Brain microvascular endothelial cell (primary cell): ENCODE measurements around the gene CAMTA1.

Source experiments
- DNase-seq: peaks from one replicate; pipeline ENCODE4 v3.0.0-alpha.2; 2020
- H3K27ac ChIP-seq: fragments of 250-450 bp; sonication (Bioruptor Pico); 2 replicates; pipeline ENCODE4 v1.5.1; 2020; ENCODE audit warnings: mild to moderate bottlenecking, moderate library complexity
- H3K27me3 ChIP-seq: fragments of 250-450 bp; sonication (Bioruptor Pico); replicated peaks from 2 replicates; pipeline ENCODE4 v1.5.1; 2020; ENCODE audit warnings: mild to moderate bottlenecking
- H3K36me3 ChIP-seq: fragments of 250-450 bp; sonication (Bioruptor Pico); replicated peaks from 2 replicates; pipeline ENCODE4 v1.5.1; 2020; ENCODE audit warnings: mild to moderate bottlenecking
- H3K4me3 ChIP-seq: 2 replicates; pipeline ENCODE4 v1.5.1; 2011; ENCODE audit warnings: low read depth, mild to moderate bottlenecking, control low read depth, low read length, moderate library complexity
- CTCF ChIP-seq: IDR thresholded peaks from 2 replicates; pipeline ENCODE4 v1.5.1; 2011; ENCODE audit warnings: low read depth, mild to moderate bottlenecking, moderate library complexity, low read length, control low read depth, inconsistent platforms; ENCODE audit errors: missing control alignments
- in situ Hi-C: cut with HindIII; loops from 2 replicates; pipeline ENCODE4 v1.10.0; 2017; ENCODE audit warnings: low sequenced_read_pairs, low pct_ligation_motif_present

Gene CAMTA1

DNA sequence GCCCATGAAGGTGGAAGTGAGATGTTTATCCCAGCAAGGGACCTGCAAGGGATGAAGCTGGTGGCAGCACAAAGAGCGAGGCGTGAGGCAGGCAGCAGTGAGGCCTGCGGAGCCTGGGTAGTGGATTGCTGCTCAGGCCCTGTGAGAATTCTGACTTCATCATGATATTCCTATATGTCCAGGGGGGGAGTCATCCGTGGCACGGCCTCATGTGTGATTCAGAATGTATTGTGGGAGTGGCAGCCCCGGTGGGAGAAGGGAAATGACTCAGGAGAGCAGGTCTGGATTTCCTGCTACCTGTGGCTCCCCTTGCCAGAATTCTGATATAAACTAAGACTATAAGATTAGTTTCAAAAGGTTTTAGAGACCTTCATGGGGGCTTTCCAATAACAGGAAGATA is 240.9 kb downstream of the CAMTA1 start:
- TF ChIP-seq CTCF, result no peak
- Histone ChIP-seq H3K36me3 (no peaks in the 10 kb centered on the region), H3K27me3 (no peaks in the 10 kb centered on the region), H3K4me3 (no peak overlapping the region), H3K27ac (no peak overlapping the region)
- no peak for DNase-seq
- in situ Hi-C loops, result no loop called here

DNA sequence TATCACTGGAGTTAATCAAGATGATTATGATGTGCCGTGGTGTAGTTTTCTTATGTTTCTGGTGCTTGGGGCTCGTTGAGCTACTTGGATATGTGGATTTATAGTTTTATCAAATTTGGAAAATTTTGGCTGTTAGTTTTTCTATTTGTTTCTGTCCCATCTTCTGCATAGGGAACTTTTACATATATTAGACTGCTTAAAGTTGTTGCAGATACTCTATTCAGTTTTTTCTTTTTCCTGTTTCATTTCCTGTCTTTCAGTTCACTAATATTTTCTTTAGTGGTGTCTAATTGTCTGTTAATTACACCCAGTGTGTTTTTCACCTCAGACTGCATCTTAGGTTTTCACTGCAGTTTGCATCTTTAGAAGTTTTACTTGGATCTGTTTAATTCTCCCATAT is 247.7 kb downstream of the CAMTA1 start:
- H3K27ac ChIP-seq, result no peak overlapping the region

DNA sequence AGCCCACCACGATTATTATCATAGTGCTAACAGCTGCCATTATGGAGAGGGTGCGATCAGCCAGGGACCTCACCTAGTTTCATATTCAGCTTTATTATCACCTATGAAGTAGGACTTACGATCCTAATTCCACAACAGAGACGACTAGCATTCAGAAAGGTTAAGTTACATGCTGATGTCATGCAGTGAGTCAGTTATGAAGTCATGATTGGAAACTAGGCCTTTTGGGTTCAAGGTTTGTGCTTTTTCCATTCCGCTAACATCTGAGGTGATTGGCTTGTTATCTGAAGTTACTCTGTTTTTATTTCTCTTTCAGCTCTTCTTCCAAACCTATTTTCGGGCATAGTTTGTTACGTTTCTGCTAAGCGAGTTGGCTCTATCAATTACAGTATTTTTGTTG is 251.1 kb downstream of the CAMTA1 start:
- Histone ChIP-seq H3K27me3 (no peaks in the 10 kb centered on the region), H3K36me3 (no peaks in the 10 kb centered on the region), H3K27ac (no peak overlapping the region), H3K4me3 (no peak overlapping the region)
- DNase-seq, result no peak
- TF ChIP-seq CTCF, result no peak
- in situ Hi-C loops, result no loop called here

More for the DNA sequence above, 247.7 kb downstream of the CAMTA1 start:
- in situ Hi-C loops, result no loop called here
- no peak overlapping the region for H3K4me3 ChIP-seq
- H3K36me3 ChIP-seq, result no peaks in the 10 kb centered on the region
- no peaks in the 10 kb centered on the region for H3K27me3 ChIP-seq
- no peak for DNase-seq
- no peak for TF ChIP-seq CTCF

DNA sequence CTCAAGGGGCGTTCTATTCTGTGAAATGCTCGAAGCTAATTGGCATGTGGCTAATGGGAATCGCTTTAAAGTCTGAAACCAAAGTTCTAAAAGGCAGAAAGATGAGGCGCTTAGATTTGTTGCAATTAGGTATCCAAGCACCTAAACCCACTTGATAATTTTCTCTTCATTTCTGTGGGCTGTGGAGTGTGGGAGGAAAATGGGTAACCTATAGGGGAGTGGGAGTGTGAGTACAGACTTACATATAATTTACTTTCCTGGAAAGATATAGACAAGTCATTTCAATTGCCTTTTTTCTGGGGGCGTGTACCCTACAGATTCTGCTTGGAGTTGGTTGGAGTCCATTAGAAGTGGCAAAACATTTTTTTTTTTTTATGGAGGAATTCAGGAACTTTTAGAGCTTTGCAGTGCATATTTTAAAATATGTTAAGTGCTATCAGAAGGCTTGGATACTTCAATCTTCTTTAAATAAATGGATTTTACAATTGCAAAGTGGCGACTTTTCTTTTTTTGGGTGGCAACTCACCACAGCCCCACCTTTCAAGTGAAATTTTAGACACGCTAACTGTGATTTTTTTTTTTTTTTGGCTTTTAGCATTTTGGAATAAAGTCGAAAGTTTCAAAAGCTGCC is 254.5 kb downstream of the CAMTA1 start:
- no peak overlapping the region for H3K4me3 ChIP-seq
- no peak for DNase-seq
- H3K27ac ChIP-seq, result no peak overlapping the region
- no peaks in the 10 kb centered on the region for H3K27me3 ChIP-seq
- in situ Hi-C loops, result no loop called here
- no peak for TF ChIP-seq CTCF
- no peaks in the 10 kb centered on the region for H3K36me3 ChIP-seq

- in situ Hi-C loops, result no loop called here
- DNase-seq, result no peak
- no peak for TF ChIP-seq CTCF
- Histone ChIP-seq H3K4me3 (no peak overlapping the region), H3K27ac (no peak overlapping the region), H3K27me3 (no peaks in the 10 kb centered on the region), H3K36me3 (no peaks in the 10 kb centered on the region)
Measured at GRCh38 chr1:7040969-7041695, 255.9 kb downstream of the CAMTA1 start.
